ENCODE measurements around the gene CALR3. TPM values are rescaled to one million over a fixed set of nuclear protein-coding genes. Genes with fewer than 3 reads are reported as not detected.
"Not testable (repeated sequence)": the region's sequence is repeated elsewhere in the genome, so short reads cannot be mapped to it uniquely, and the experiment has no call there.

The CALR3 gene
- total RNA-seq, 1 donor from 2014 or later, result not detected

DNA sequence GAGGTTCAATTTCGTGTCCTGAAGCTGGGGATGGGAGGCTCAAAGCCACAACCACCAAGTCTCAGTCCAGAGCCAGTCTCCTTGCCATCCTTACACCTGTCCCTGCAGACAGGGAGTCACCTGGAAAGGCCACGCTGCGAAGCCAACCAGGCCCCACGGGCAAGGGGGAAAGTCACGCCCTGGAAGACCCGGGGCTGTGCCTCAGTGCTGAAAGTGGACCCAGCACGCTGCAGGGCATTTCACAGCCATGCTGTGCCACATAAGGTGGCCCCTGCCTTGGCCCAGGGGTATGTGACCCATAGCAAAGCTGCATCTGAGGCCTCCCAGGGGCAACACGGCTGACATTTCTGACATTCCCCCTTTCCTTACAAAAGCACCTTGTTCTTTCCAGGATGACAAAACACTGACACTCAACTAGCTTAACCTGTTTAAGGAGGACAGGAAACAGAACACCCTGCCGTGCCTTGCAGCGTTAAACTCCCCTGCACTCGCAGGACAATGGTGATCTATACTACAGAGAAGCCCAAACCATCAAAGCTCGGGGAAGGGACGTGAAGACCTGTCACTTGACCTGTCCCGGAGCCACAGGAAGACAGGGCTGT is 31.5 kb upstream of the CALR3 start:
- intact Hi-C loops (cut with DNase I), result no loop called here
- DNase-seq (ENCODE audit: low spot score), result no peak

DNA sequence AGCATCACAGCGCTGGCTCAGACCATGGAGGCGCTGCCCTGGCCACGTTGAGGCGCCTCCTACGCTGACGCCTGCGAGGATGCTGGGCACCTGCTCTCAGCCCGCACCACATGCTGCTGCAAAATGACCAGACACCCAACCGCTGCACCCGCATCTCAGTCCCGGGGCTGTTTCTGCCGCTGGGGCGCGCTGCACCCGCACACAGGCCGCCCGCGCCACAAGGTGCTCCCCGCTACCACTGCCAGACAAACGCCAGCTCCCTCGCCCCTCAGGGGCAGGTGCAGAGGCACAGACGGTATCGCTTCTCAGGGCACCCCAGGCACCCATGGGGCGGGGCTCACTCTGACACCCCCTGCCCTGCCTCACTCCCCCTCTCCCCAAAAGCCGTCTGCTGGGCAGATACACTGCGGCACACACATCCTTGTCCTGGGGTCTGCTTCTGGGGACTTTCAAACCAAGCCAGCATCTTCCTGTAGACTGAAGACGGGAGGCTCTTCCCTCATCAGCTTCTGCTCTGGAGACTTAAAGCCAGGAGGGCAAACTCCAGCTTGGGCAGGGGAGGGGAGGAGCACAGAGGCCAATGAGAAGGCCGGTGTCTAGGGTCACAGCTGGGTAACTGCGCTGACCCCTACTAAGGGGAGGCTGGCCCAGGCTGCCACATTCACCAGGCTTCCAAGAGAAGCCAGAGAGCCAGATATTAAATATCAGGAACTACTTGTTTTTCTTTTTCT is 29.9 kb upstream of the CALR3 start:
- intact Hi-C loops (cut with DNase I), result no loop called here
- DNase-seq (ENCODE audit: low spot score), result no peak

DNA sequence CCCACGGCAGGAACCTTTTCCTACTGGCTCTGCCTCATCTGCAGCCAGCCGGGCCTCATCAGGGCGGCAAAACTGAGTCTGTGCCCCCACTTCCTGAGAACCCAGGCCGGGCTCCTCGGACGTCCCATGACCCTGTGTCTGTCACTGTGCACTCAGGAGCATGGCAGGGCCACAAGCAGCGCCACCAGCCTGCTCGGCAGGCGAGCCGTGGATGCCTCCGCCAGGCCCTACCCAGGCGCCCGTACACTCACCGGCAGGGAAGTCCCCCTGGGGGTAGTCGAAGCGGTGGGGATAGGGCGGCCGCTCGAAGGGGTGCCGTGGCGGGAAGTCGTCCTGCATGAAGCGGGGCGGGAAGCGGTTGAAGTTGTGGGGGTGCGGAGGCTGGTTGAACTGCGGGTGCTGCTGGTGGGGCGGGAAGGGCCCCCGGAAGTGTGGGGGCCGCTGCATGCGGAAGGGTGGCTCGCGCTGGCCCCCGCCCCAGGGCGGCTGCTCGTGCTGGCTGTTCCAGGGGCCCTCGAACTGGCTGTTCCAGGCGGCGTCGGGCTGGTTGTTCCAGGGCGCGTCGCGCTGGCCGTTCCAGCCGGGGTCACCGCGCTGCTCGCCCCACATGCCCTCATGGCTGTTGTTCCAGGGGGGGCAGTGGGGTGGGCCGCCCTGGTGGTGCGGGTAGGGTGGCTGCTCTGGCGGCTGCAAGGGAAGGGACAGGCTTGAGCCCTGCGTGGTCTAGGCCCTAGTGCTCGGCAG is 29.2 kb upstream of the CALR3 start:
- intact Hi-C loops (cut with DNase I), result no loop called here
- DNase-seq (ENCODE audit: low spot score), result no peak

DNA sequence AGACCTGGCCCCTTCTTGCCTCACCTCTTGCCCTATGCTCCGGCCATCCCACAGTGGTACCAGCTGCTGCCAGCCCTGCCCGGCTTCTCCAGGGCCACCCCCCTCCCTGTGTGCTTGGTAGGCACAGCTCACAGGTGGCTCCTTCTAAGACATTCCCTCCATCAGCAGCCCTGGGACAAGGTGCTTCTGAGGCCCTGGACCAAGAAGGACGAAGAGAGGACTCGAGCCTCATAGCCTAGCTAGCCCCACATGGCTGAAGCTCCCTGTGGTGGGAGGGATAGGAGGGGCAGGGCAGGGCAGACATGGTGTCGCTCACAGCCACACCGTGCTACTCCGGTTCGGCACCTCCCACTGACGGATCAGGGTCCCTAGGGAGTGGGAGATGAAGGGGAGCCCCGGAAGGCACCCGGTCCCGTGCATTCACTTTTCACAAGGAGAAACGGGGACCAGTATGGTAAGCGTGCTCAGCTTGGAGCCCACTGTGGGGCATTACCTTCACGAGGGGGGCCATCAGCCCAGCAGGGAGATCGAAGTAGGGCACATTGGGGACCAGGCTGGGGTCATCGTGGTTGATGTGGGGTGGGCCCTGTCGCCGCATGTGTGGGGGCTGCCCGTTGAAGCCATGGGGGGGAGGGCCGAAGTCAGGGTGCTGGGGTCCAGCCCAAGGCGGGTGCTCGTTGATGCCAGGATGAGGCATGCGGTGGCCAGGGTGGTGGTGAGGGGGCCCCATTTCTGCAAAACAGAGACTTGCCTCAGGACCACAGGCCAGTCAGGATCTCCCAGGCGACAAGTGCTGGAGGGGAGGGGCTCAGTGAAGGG is 26.8 kb upstream of the CALR3 start:
- intact Hi-C loops (cut with DNase I), result no loop called here
- no peak for DNase-seq (ENCODE audit: low spot score)

DNA sequence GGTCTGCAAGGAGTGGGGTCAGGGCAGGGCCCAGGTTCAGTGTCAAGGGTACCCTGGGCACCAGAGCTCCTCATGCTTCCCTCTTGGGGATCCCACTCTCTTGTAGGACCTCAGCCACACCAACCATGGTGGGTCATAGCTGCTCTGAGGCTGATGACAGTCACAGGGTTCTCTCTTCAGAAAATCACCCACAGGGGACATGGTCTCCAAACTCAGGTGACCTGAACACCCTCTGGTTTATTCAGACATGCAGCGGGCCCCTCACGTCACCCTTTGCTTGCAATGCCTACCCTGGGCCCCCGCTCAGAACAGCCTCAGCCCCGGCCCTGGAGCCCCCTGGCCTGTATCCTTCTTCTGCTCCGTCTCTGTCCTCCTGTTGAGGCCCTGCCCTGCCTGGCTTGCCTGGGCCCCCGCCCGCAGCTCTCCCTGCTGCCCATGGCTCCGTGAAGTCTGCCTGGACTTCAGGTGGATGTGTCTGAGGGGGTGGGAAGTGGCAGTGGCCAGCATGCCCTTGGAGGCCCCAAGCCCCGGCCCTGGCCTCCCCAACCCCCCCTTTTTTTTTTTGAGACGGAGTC is 25.8 kb upstream of the CALR3 start:
- intact Hi-C loops (cut with DNase I), result no loop called here
- DNase-seq (ENCODE audit: low spot score), result no peak

DNA sequence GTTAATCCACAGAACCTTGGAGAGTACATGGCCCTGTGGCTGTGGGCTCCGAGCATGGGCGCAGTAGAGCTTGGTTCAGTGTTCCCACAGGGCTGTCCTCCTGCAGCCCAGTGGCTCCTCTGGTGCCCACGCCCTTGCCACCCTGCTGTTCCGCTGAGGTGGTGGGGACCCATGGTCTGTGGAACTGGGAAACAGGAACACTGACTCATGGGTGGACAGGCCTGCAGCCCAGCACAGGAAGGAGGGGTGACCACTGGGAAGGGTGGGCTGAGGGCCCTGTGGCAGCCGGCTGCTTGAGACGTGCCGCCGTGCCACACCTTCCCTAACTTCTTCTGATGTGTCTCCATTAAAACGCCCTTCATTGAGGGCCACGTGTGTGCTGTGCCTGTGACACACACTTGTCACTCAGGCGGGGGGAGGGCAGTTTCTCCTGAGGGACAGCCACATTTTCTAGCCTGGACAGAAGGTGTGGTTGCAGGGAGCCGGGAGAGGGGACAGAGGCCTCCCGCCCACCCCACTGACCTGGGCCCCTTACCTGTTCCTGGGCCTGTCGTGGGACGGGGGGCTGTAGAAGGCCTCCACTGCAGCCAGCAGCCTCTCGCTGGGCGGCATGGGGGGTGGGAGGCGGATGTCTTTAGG is 25.1 kb upstream of the CALR3 start:
- intact Hi-C loops (cut with DNase I), result no loop called here
- DNase-seq (ENCODE audit: low spot score), result no peak

DNA sequence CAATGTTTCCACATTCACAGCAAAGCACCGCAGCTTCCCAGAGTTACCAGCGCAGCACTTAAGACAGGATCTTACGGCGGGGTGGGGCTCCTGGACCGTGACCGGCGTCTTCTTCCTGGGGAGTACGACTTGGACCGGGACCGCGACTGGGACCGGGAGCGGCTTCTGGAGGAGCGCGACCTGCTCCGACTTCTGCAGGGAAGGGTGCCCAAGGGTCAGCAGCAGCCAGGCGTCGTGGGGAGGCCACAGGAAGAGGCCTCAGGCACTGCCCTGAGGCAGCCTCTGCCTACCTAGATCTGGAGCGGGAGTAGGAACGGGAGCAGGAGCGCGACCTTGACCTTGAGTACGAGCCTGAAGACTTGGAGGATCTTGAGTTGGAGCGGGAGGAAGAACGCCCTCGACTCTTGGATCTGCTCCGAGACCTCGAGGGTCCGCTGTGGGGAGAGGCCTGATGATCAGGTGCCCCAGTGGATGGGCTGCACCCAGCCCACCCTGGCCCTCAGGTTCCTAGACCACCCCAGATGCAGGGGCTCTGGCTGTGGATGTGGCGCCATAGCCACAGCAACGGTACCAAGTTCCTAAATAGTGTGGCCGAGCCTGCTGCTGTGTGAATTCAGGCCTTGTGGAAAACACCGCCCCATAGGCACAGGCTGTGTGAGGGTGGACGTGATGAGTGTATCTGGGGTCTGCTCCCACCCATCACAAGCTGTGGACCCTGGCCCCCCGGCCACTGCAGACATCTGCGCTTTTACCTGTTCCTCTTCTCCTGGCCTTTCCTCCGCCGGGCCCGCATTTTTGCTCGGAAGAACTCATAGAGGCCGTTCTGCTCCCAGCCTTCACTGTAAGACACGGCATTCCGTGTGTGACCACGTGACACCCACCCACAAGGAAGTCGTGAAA is 24.4 kb upstream of the CALR3 start:
- intact Hi-C loops (cut with DNase I), result no loop called here
- DNase-seq (ENCODE audit: low spot score), result no peak

DNA sequence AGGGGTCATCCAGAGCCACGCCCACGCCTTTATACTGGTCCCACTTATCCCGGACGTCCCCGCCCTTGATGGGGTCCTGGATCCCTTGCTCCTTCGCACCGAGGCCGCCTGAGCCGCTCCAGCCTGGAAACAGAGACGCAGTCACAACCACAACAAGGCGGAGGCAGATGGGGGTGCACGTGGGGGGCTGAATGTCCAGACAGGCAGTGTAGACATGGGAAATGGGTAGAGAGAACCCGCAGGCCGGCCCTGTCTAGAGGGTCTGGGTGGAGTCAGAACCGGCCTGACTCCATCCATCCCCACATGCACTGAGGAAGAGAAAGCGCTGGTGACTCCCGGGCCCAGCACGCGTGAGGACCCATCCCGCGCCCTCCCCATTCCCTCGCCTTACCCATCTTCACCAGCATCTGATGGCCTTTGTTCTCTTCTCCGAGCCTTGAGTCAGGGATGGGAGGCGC is 23.3 kb upstream of the CALR3 start:
- intact Hi-C loops (cut with DNase I), result no loop called here

DNA sequence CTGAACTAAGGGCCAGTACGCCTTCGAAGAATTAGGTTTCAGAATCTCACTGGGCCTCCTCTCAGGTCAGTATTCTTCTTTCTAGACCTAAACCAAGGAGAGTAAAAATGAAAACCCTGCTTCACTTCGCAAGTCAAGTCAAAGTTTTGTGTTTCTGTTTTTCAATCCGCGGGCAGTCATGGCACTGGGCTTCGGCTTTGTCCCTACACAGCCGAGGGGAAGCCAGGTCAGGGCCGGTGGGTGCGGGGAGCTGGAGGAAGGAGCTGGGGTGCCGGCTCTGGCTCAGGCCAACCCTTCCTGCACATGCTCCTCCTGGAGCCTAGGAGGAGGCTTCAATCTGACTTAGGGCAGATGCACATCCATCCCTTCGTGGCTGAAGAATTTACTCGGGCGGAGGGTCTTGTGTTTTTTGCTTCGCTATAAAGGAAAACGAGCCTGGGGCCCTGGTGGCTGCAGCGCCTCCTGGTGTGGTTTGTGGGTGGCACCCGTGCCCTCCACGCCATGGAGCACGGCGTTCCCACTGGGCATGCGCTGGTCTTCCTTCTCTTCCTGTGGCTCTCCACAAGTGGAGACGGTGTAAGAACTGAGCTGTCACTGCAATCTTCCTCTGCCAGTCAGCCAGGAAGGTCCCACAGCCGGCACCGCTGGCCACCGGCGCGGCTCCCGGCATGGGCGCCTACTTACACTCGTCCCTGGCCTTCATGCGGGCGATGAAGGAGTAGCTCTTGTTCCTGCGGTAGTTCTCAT is 22.7 kb upstream of the CALR3 start:
- no peak for DNase-seq (ENCODE audit: low spot score)
- intact Hi-C loops (cut with DNase I), result no loop called here

More for the DNA sequence above, 23.3 kb upstream of the CALR3 start:
- DNase-seq (ENCODE audit: low spot score), result no peak

DNA sequence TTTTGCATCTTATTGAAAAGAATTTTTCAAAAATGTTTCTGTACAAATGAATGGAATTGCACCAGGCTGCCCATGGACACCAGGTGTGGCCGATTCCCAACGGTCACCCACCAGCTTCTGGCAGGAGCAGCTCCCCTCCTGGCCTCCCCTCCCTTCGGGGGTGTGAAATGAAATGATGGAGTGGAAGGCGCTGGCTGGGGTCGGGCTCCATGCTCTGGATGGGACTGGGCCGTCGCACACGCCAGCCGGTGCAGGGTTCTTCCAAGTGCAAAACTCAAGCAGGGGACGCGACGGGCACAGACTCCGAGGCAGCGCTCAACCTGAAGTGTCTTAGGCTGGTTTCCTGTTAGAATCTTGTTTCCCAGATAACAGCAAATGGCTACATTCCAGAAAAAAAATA is 22.1 kb upstream of the CALR3 start:
- intact Hi-C loops (cut with DNase I), result no loop called here
- no peak for DNase-seq (ENCODE audit: low spot score)

DNA sequence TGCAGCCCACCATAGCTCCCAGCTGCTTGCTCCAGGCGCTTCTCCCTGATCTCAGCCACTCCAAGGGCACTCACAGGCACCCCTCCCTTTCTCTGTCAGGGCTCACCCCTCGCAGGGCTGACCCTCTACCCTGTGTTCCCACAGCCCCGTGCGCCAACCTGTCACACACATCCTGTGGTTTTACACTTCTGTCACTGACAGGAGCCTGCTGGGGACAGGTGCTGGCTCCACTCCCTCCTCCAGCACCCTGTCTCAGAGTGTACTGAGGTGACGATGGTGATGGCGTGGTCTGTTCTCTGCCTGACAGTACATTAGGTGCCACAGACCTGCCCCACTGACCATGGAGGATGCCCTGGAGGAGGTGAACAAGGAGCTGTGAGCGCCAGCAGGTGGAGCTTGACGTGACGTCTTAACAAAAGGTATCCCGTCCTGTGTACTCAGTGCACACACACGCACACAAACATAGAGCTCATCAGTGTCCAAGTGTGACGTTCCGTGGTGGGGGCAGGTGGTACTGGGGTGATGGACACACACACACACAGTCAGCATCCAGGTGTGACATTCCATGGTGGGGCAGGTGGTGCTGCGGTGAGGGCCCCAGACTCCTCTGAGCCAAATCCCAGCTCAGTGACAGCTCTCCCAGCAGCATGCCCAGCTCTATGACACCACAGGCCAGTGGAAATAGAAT is 21.1 kb upstream of the CALR3 start:
- intact Hi-C loops (cut with DNase I), result no loop called here
- no peak for DNase-seq (ENCODE audit: low spot score)

DNA sequence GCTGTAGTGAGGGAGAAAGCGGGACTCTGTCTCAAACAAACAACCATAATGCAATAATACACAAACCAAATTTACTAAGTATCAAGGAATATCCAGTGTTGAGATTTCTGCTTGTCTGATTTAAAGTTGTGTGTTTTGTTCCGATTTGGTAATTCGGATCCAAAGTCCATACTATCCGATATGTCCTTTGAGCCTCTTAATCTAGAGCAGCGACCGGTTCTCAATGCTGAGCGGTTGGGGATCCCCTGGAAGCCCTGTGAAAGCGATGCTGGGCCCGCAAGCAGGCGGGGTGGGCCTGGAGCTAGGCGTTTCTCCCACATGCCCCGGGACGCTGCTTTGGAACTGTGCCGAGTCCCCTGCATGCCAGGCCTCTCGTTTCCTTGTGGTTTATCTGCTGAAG is 20.4 kb upstream of the CALR3 start:
- intact Hi-C loops (cut with DNase I), result no loop called here
- DNase-seq (ENCODE audit: low spot score), result no peak

DNA sequence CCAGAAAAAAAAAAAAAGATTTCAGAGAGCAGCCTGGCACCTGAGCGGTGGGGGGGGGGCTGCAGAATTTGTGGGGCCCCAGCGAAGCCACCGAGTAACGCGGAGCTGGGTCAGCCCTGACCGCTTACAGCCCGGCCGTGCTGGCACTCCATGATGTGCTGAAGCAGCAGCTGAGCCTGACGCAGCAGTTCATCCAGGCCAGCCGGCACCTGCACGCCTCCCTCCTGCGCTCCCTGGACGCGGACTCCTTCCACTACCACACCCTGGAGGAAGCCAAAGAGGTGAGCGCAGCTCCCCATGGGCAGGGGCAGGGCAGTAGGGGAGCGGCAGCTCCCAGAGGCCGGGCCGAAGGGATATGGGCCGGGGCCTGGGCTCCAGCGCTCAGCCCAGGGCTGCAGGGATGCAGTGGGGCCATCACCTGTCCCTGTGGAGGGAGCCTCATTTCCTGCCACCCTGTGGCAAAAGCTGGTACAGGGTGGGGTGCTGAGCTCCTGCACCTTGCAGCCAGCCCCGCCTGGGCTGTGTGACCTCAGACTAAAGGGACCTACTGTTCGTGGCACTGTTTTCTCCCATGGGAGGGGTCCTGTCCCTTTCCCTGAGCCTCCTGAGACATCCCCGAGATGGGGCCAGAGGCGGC is 18.5 kb upstream of the CALR3 start:
- intact Hi-C loops (cut with DNase I), result no loop called here
- DNase-seq (ENCODE audit: low spot score), result no peak

DNA sequence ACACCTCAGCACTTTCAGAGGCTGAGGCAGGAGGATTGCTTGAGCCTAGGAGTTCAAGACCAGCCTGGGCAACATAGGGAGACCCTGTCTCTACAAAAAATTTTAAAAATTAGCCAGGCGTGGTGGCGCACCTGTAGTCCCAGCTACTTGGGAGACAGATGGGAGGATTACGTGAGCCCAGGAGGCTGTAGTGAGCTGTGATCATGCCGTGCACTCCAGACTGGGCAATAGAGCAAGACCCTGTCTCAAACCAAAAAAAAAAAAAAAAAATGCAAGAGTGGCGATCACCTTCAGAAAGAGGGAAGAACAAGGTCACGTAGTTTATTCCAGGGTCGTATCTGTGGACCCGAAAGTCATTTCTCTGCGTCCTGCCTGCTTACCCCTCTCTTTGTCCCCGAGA is 16.6 kb upstream of the CALR3 start:
- DNase-seq (ENCODE audit: low spot score); intact Hi-C loops (cut with DNase I): not testable (repeated sequence)

DNA sequence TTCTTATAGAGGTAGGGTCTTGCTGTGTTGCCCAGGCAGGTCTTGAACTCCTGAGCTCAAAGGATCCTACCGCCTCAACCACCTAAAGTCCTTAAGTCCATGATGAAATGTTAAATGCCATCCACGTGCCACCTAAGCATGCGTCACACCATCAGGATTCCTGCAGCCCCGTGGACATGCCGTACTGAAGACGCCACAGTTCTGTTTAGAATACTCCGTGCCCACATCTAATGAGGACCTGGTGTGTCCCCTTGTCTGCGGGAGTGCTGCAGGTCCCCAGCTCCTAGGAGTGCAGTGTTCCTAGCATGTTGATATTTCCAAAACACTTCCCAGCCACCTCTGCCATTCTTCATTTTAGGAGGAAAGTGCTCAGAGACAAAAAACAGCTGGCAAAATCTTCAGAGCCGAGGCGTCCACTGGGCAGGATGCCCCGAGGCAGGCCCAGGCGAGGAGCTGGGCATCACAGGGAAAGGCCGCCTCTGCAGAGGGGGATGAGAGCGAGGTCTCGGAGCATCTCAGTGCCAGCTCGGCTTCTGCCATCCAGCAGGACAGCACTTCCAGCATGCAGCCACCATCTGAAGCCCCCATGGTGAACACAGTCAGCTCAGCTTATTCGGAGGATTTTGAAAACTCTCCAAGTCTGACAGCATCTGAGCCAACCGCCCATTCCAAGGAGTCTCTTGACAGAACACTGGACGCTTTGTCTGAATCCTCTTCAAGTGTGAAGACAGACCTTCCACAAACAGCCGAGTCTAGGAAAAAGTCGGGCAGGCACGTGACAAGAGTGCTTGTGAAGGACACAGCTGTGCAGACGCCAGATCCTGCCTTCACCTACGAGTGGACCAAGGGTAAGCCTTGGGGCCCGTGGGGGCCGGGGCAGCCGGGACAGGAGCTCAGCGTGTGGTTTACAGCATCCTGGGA is 13.4 kb upstream of the CALR3 start:
- DNase-seq (ENCODE audit: low spot score), result no peak
- intact Hi-C loops (cut with DNase I), result no loop called here

Data from cardiac septum (tissue), 1 donor.